Renal cortical epithelial cell (primary cell): Measurements from ENCODE around the gene EPX. TPM values are rescaled to one million over a fixed set of nuclear protein-coding genes. Genes with fewer than 3 reads are reported as not detected.

Source experiments
- DNase-seq: peaks from one replicate; pipeline ENCODE4 v3.0.0-alpha.2; 2011; ENCODE audit warnings: low read depth
- total RNA-seq: library from RNA; depleted of rRNA; stranded (reverse); fragments of >200 nt; gene quantifications from 2 replicates; pipeline ENCODE4 v1.2.3, GENCODE V29; 2014

Gene EPX
- total RNA-seq, 1 donor from 2014 or later: not detected

DNA sequence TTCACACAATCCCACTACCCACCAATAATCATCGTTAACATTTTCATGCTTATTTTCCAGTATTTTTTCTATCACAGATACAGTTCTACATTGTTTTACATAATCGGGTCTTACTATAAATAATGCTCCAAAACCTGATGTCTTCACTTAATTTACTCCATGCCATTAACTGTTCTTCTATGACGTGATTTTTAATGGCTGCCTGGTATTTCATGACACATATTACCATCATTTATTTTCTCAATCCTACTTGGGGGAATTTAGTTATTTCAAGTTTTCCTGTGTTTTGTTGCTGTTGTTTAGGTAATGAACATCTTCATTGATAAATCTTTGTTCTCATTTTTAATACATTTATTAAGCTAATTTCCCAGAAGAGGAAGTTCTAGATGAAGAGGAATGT lies 60.6 kb downstream of the EPX start:
- DNase-seq: no peak

Other genes with a start within 250 kb of the EPX start
- 10.1 and 20.1 TPM in 2 replicates for gene CUEDC1, start 237.3 kb upstream of the EPX start, total RNA-seq
- gene VEZF1, start 204.5 kb upstream of the EPX start, total RNA-seq: 45.8 and 79.1 TPM in 2 replicates
- gene SRSF1, start 185.5 kb upstream of the EPX start, total RNA-seq: 348 and 471 TPM in 2 replicates
- 10.4 and 20.7 TPM in 2 replicates for gene DYNLL2, start 109.3 kb upstream of the EPX start, total RNA-seq
- not detected in 2 replicates for gene OR4D1, start 44.3 kb upstream of the EPX start, total RNA-seq
- gene OR4D2, start 25.7 kb upstream of the EPX start, total RNA-seq: not detected in 2 replicates
- gene MKS1, start 26.5 kb downstream of the EPX start, total RNA-seq: 15.7 and 20.1 TPM in 2 replicates
- not detected in 2 replicates for gene LPO, start 45.9 kb downstream of the EPX start, total RNA-seq
- gene MPO, start 88.2 kb downstream of the EPX start, total RNA-seq: 0.17 TPM in 1 of 2 replicates, not detected in the other
- 0.17 and 6.1 TPM in 2 replicates for gene TSPOAP1, start 136.1 kb downstream of the EPX start, total RNA-seq
- 53.8 and 85.3 TPM in 2 replicates for gene SUPT4H1, start 159.5 kb downstream of the EPX start, total RNA-seq
- 2.3 and 6.0 TPM in 2 replicates for gene RNF43, start 224.8 kb downstream of the EPX start, total RNA-seq